ENCODE data around the gene PROX1.

- TF ChIP-seq CTCF (IDR thresholded peaks at IDR 0.05) (no peak), POLR2A (IDR thresholded peaks at IDR 0.05) (no peak)
Measured at GRCh38 chr1:214005708-214006107, 17.9 kb downstream of the PROX1 start.

All from esophagus squamous epithelium (tissue), 4 donors.